GM13977 (cell line): ENCODE data around the gene INPP4B.

Source experiments
- DNase-seq: peaks from one replicate; pipeline ENCODE4 v3.0.0; 2012; ENCODE audit warnings: low spot score
- CTCF ChIP-seq: IDR thresholded peaks from 2 replicates; pipeline ENCODE4 v1.5.1; 2012; ENCODE audit warnings: mild to moderate bottlenecking, control low read depth; ENCODE audit not compliant: insufficient read depth; ENCODE audit errors: extremely low read depth, missing control alignments
- in situ Hi-C: fragments of 300-500 bp; cut with MboI; formaldehyde crosslinking; loops from one replicate; pipeline ENCODE4 v1.12.0; 2022; ENCODE audit warnings: low sequenced_read_pairs, low pct_unique_long_range_greater_than_20kb, mixed read lengths, inconsistent platforms; ENCODE audit not compliant: unreplicated experiment

The INPP4B gene

GRCh38 chr4:142326181-142326580 is 519.9 kb downstream of the INPP4B start:
- in situ Hi-C loops: no loop called here
- no peak for TF ChIP-seq CTCF
- no peak for DNase-seq

- no peak for DNase-seq
- no peak for TF ChIP-seq CTCF
- in situ Hi-C loops: no loop called here
These were observed 521.5 kb downstream of the INPP4B start for GRCh38 chr4:142324572-142324971.

- DNase-seq: no peak
- TF ChIP-seq CTCF: no peak
- in situ Hi-C loops: no loop called here
These were observed 523.1 kb downstream of the INPP4B start for GRCh38 chr4:142322996-142323395.

GRCh38 chr4:142318280-142318679 is 527.8 kb downstream of the INPP4B start:
- no peak for TF ChIP-seq CTCF
- in situ Hi-C loops: no loop called here
- no peak for DNase-seq

GRCh38 chr4:142316913-142317312 is 529.2 kb downstream of the INPP4B start:
- TF ChIP-seq CTCF: no peak
- in situ Hi-C loops: no loop called here
- DNase-seq: no peak

- in situ Hi-C loops: no loop called here
- TF ChIP-seq CTCF: no peak
These were observed 530.1 kb downstream of the INPP4B start for GRCh38 chr4:142316025-142316424.

GRCh38 chr4:142314686-142315085 is 531.4 kb downstream of the INPP4B start:
- no peak for TF ChIP-seq CTCF
- in situ Hi-C loops: no loop called here
- DNase-seq: no peak

More at GRCh38 chr4:142316025-142316424, 530.1 kb downstream of the INPP4B start:
- DNase-seq: no peak
